GM12878 (cell line): ENCODE results near the gene ZNF33B. TPM values are rescaled to one million over a fixed set of nuclear protein-coding genes. Genes with fewer than 3 reads are reported as not detected.

Source experiments
- ATAC-seq: fragments of 200-7000 bp; cut with Tn5 transposase; 3 replicates; pipeline ENCODE4 v1.9.1; 2020; ENCODE audit warnings: mild to moderate bottlenecking, moderate library complexity
- BruUV-seq: library from RNA; stranded (reverse); fragments of 400-500 nt; replicated peaks from 2 replicates; lab custom pipeline; 2021; lab: Mats Ljungman, UMichigan
- CTCF ChIA-PET: fragments of 300-600 bp; sonication (Branson Sonifier 250); formaldehyde crosslinking; extraction: SDS; loops from one replicate; lab custom pipeline; 2021; ENCODE audit warnings: inconsistent platforms; lab: Yijun Ruan, JAX
- POLR2A ChIA-PET: fragments of 350-600 bp; formaldehyde crosslinking; extraction: SDS; loops from one replicate; lab custom pipeline; 2021; ENCODE audit warnings: inconsistent platforms; lab: Charles Lee
- RAD21 ChIA-PET: fragments of 300-600 bp; sonication (Branson Sonifier 250); formaldehyde crosslinking; loops from one replicate; lab custom pipeline; 2023; ENCODE audit warnings: antibody characterized with exemption; ENCODE audit not compliant: unreplicated experiment; lab: Charles Lee
- SMC1A ChIA-PET: fragments of 300-600 bp; sonication (Branson Sonifier 250); formaldehyde crosslinking; loops from one replicate; lab custom pipeline; 2023; ENCODE audit not compliant: unreplicated experiment, uncharacterized antibody; lab: Charles Lee
- DNase-seq: peaks from one replicate; pipeline ENCODE4 v3.0.0-alpha.2; 2011; ENCODE audit warnings: low read depth, low spot score
- FAIRE-seq: peaks from 3 replicates; lab custom pipeline; 2011; peaks lifted over from hg19 to GRCh38; lab: Jason Lieb, UNC
- H2AFZ ChIP-seq: 2 replicates; pipeline ENCODE4 v1.6.0; 2011; ENCODE audit warnings: low read depth, low read length, control low read depth; ENCODE audit not compliant: control insufficient read depth
- H3K27ac ChIP-seq: 2 replicates; pipeline ENCODE4 v1.5.1; 2011; ENCODE audit warnings: control low read depth; ENCODE audit not compliant: control insufficient read depth, insufficient read depth
- H3K27me3 ChIP-seq, 2 experiments: replicated peaks in 1 of 2; 2 replicates each; pipeline versions ENCODE4 v1.6.0 to v1.6.1; 2011; ENCODE audit warnings: low read length in 1 of 2; ENCODE audit not compliant: control insufficient read depth in 2 of 2, insufficient read depth in 2 of 2
- H3K36me3 ChIP-seq, 2 experiments: 2 replicates each; pipeline ENCODE4 v1.5.1; 2011; ENCODE audit warnings: low read length in 1 of 2; ENCODE audit not compliant: control insufficient read depth in 2 of 2, insufficient read depth in 2 of 2
- H3K4me1 ChIP-seq: 2 replicates; pipeline ENCODE4 v1.6.1; 2011; ENCODE audit warnings: mild to moderate bottlenecking, low read length, moderate library complexity, mixed read lengths; ENCODE audit not compliant: control insufficient read depth, insufficient read depth
- H3K4me2 ChIP-seq: 2 replicates; pipeline ENCODE4 v1.6.0; 2011; ENCODE audit warnings: control low read depth; ENCODE audit not compliant: control insufficient read depth, insufficient read depth
- H3K4me3 ChIP-seq: fragments of 200-600 bp; sonication (generic); 2 replicates; pipeline ENCODE4 v1.5.1; 2016
- H3K79me2 ChIP-seq: 2 replicates; pipeline ENCODE4 v1.6.0; 2011; ENCODE audit warnings: low read length; ENCODE audit not compliant: control insufficient read depth, insufficient read depth
- H3K9ac ChIP-seq: 2 replicates; pipeline ENCODE4 v1.8.0; 2011; ENCODE audit warnings: low read length, control low read depth, mixed read lengths; ENCODE audit not compliant: control insufficient read depth, insufficient read depth
- H3K9me3 ChIP-seq: replicated peaks from 3 replicates; pipeline ENCODE4 v1.5.1; 2011; ENCODE audit warnings: mild to moderate bottlenecking, low read length; ENCODE audit not compliant: control insufficient read depth, insufficient read depth
- H4K20me1 ChIP-seq: 2 replicates; pipeline ENCODE4 v1.6.0; 2011; ENCODE audit not compliant: control insufficient read depth, insufficient read depth
- FOS ChIP-seq: IDR thresholded peaks from 3 replicates; pipeline ENCODE4 v1.6.1; 2011; ENCODE audit warnings: borderline replicate concordance; ENCODE audit not compliant: insufficient read length; ENCODE audit errors: extremely low read depth
- IRF4 ChIP-seq: IDR thresholded peaks from 2 replicates; pipeline ENCODE4 v1.6.1; 2011; ENCODE audit warnings: low read depth, low read length
- KAT2A ChIP-seq: conservative IDR thresholded peaks from 2 replicates; pipeline ENCODE4 v1.6.1; 2011; ENCODE audit warnings: low read depth, low read length; ENCODE audit not compliant: control insufficient read depth
- MYB ChIP-seq: fragments of 150-350 bp; IDR thresholded peaks from 2 replicates; pipeline ENCODE4 v1.6.1; 2014; ENCODE audit warnings: mild to moderate bottlenecking, low read depth, low read length, borderline replicate concordance
- PAX5 ChIP-seq: IDR thresholded peaks from 2 replicates; pipeline ENCODE4 v1.6.1; 2011; ENCODE audit warnings: low read depth, low read length, borderline replicate concordance
- POLR2AphosphoS5 ChIP-seq: IDR thresholded peaks from 2 replicates; pipeline ENCODE4 v1.6.1; 2011; ENCODE audit warnings: mild to moderate bottlenecking, low read length, inconsistent platforms
- SMARCA5 ChIP-seq: fragments of 450-650 bp; IDR thresholded peaks from 2 replicates; pipeline ENCODE4 v1.6.1; 2017; ENCODE audit warnings: mild to moderate bottlenecking
- SREBF1 ChIP-seq: IDR thresholded peaks from 2 replicates; pipeline ENCODE4 v1.6.1; 2012; ENCODE audit warnings: mild to moderate bottlenecking, low read length
- YBX1 ChIP-seq: fragments of 450-650 bp; IDR thresholded peaks from 2 replicates; pipeline ENCODE4 v1.6.1; 2016; ENCODE audit warnings: antibody characterized with exemption
- YY1 ChIP-seq: IDR thresholded peaks from 2 replicates; pipeline ENCODE4 v1.6.1; 2011; ENCODE audit warnings: low read depth, mild to moderate bottlenecking, low read length
- ZNF274 ChIP-seq: IDR thresholded peaks from one replicate; pipeline ENCODE4 v1.8.0; 2011; ENCODE audit not compliant: insufficient read length, insufficient read depth
- WGBS: methylation state at CpG from one replicate; pipeline ENCODE4 v1.1.6; 2016; ENCODE audit warnings: low lambda C conversion rate; ENCODE audit not compliant: insufficient replicate concordance, insufficient coverage; ENCODE audit errors: missing lambda C conversion rate; 5-methylcytosine and 5-hydroxymethylcytosine counted together
- in situ Hi-C: fragments of 300-500 bp; cut with MboI; formaldehyde crosslinking; loops from 9 replicates; pipeline ENCODE4 v1.14.3; 2018; ENCODE audit warnings: mixed read lengths
- intact Hi-C: fragments of 100-400 bp; cut with micrococcal nuclease; formaldehyde crosslinking; loops from one replicate; pipeline ENCODE4 v1.14.2; 2022; ENCODE audit not compliant: unreplicated experiment
- polyA plus RNA-seq, 11 experiments: library from polyadenylated mRNA; depleted of rRNA in 4 of 11; unstranded in 6 of 11; stranded (reverse) in 5 of 11; fragments of >200 nt; fragmentation: Nextera tagmentation in 4 of 11; fragmentation: Illumina TruSeq in 1 of 11; extraction: Ambion mirVana in 4 of 11; extraction: Trizol in 1 of 11; gene quantifications; 1 replicate in 1 of 11; 2 replicates in 10 of 11; pipeline versions ENCODE4 v1.2.1 to v1.2.3, GENCODE V29; 2011 to 2016; ENCODE audit warnings: inconsistent platforms in 2 of 11, missing spikeins in 2 of 11, low read depth in 1 of 11
- total RNA-seq, 4 experiments: library from RNA; depleted of rRNA in 3 of 4; stranded (reverse); fragments of >200 nt in 3 of 4; fragmentation: Illumina TruSeq in 1 of 4; extraction: Trizol in 1 of 4; gene quantifications; 2 replicates each; pipeline versions ENCODE4 v1.2.1 to v1.2.3, GENCODE V29; 2013 to 2021
- TF ChIP-seq, protein P1 (sequence below): fragments of 450-650 bp; IDR thresholded peaks from 2 replicates; pipeline ENCODE4 v1.6.1; 2016; ENCODE audit warnings: mild to moderate bottlenecking
- TF ChIP-seq, protein P2 (sequence below): IDR thresholded peaks from 2 replicates; pipeline ENCODE4 v1.6.1; 2011; ENCODE audit warnings: borderline replicate concordance, low read depth, mild to moderate bottlenecking, moderate library complexity, low read length; ENCODE audit not compliant: insufficient read depth, poor library complexity, severe bottlenecking

The ZNF33B gene
- total and polyA plus RNA-seq, 10 of the 15 experiments (the other 5 are each of a cell fraction or from before 2014, with no cell fraction given), result 5.3 to 19.7 (median 9.3) TPM

DNA sequence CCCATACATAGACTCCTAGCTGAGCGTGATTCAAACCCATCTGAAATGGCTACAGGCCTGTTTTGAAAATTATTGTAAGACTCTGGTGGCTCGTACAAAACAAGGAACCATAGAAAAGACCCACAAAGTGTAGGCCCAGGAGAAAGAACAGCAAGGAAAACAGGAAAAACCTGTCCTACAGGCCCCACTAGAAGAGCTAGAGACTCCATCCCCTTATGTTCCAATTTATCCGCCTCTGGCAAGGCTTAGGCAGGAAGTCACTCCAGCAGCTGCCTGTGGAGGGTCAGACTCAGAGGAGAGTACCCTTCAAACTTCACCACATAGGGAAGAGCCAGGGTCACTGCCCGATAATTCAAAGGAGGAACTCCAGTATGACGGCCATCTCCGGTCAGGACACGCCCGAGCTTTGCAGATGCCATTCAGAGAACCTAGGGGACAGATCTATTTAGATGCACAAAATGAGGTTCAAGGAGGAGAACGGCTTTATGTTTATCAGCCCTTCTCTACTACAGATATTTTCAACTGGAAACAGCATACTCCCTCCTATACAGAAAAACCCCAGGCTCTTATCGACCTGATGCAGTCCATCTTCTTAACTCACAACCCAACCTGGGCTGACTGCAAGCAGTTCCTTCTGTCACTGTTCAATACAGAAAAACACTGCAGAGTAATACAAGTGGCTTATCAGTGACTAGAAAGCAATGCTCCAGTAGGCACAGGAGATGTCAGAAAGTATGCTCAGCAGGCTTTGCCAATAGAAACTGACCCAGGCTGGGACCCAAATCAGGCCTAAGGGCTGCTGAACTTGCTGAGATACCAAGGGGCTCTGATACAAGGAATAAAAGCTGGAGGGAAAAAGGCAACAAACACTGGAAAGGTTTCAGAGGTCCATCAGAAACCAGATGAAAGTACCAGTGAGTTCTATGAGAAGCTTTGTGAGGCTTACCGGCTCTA lies 8.6 kb upstream of the ZNF33B start:
- in situ Hi-C loops, result loop anchor here (25.0 kb wide), 2 partner anchors 490 to 765 kb away; partner anchors contain the start of genes CSGALNACT2 and HNRNPF
- CTCF ChIA-PET, result no interaction called here

More for the DNA sequence above, 8.6 kb upstream of the ZNF33B start:
- no peak overlapping the region for H3K4me3 ChIP-seq
- FAIRE-seq (no peak), ATAC-seq (no peak), DNase-seq (no peak)
- H3K9me3 ChIP-seq, result no peaks in the 10 kb centered on the region
- ChIA-PET SMC1A (no interaction called here), POLR2A (no interaction called here), RAD21 (no interaction called here)
- H3K4me2 ChIP-seq, result no peak overlapping the region
- H3K27me3 ChIP-seq, result no peaks in the 10 kb centered on the region
- no peak overlapping the region for H3K9ac ChIP-seq
- H4K20me1 ChIP-seq, result no peaks in the 10 kb centered on the region
- TF ChIP-seq IRF4, result no peak
- no peak for TF ChIP-seq POLR2AphosphoS5
- TF ChIP-seq KAT2A, result no peak
- TF ChIP-seq MYB, result no peak
- TF ChIP-seq SMARCA5, result no peak
- no peak for TF ChIP-seq SREBF1
- no peak for TF ChIP-seq ZNF274
- no peak for TF ChIP-seq PAX5
- TF ChIP-seq YBX1, result no peak
- TF ChIP-seq, protein P1, sequence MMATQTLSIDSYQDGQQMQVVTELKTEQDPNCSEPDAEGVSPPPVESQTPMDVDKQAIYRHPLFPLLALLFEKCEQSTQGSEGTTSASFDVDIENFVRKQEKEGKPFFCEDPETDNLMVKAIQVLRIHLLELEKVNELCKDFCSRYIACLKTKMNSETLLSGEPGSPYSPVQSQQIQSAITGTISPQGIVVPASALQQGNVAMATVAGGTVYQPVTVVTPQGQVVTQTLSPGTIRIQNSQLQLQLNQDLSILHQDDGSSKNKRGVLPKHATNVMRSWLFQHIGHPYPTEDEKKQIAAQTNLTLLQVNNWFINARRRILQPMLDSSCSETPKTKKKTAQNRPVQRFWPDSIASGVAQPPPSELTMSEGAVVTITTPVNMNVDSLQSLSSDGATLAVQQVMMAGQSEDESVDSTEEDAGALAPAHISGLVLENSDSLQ, result no peak
- TF ChIP-seq, protein P2, sequence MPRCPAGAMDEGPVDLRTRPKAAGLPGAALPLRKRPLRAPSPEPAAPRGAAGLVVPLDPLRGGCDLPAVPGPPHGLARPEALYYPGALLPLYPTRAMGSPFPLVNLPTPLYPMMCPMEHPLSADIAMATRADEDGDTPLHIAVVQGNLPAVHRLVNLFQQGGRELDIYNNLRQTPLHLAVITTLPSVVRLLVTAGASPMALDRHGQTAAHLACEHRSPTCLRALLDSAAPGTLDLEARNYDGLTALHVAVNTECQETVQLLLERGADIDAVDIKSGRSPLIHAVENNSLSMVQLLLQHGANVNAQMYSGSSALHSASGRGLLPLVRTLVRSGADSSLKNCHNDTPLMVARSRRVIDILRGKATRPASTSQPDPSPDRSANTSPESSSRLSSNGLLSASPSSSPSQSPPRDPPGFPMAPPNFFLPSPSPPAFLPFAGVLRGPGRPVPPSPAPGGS, result no peak
- TF ChIP-seq YY1, result no peak
- TF ChIP-seq FOS, result no peak
- no peaks in the 10 kb centered on the region for H3K36me3 ChIP-seq
- intact Hi-C loops, result no loop called here
- 52% methylated on average over 11 of the region's 11 CpGs for WGBS
- no peak overlapping the region for H3K27ac ChIP-seq
- no peaks in the 10 kb centered on the region; the same call in 1 of the 2 replicates for H3K4me1 ChIP-seq
- no peaks in the 10 kb centered on the region for H3K79me2 ChIP-seq
- no TSS peak for BruUV-seq
- no peak overlapping the region for H2AFZ ChIP-seq
